ENCODE measurements around the gene BACH2. TPM values are rescaled to one million over a fixed set of nuclear protein-coding genes. Genes with fewer than 3 reads are reported as not detected.

The BACH2 gene
- total and polyA plus RNA-seq, 2 of the 8 experiments (the other 6 are each of a cell fraction or from before 2014, with no cell fraction given) = 1.9 to 5.9 TPM

- DNase-seq (ENCODE audit: low read depth in 1 of 2, low spot score in 2 of 2) (no peak), FAIRE-seq (no peak)
- no peaks in the 10 kb centered on the region for H3K79me1 ChIP-seq (ENCODE audit: low read depth, low read length)
- H4K5ac ChIP-seq (ENCODE audit: insufficient read length, low read depth, low read length) = no peak overlapping the region
- no peaks in the 10 kb centered on the region for H3K23me2 ChIP-seq (ENCODE audit: low read depth, low read length)
- no peak overlapping the region for H2BK15ac ChIP-seq (ENCODE audit: low read length)
- H3K4me3 ChIP-seq (ENCODE audit: extremely low read depth in 1 of 4, insufficient read depth in 2 of 4, low read depth in 3 of 4, low read length in 4 of 4) = no peak overlapping the region
- H3K27ac ChIP-seq (ENCODE audit: low read depth, low read length) = no peak overlapping the region
- H3K4me2 ChIP-seq (ENCODE audit: insufficient read depth in 1 of 2, low read depth in 2 of 2, low read length in 2 of 2) = no peak overlapping the region
- H4K8ac ChIP-seq (ENCODE audit: extremely low read depth, insufficient read depth, low read length) = no peak overlapping the region
- no peak overlapping the region for H3K56ac ChIP-seq (replicated peaks; ENCODE audit: insufficient read length, low read depth, low read length)
- H3K18ac ChIP-seq (ENCODE audit: extremely low read depth, low read length) = no peak overlapping the region
- CTCF ChIA-PET (ENCODE audit: partially characterized antibody) = no interaction called here
- no peaks in the 10 kb centered on the region for H3K36me3 ChIP-seq (ENCODE audit: control insufficient read depth in 2 of 4, insufficient read depth in 4 of 4, low read length in 3 of 4)
- H2AFZ ChIP-seq (ENCODE audit: low read length) = no peak overlapping the region
- H2BK12ac ChIP-seq (ENCODE audit: low read depth, low read length) = no peak overlapping the region
- H3K4ac ChIP-seq (replicated peaks; ENCODE audit: insufficient read length, low read depth, low read length) = no peak overlapping the region
- no peaks in the 10 kb centered on the region for H3K4me1 ChIP-seq (replicated peaks in 1 of 4; ENCODE audit: control insufficient read depth in 3 of 4, insufficient read depth in 4 of 4, low read length in 3 of 4)
- no peak overlapping the region for H2BK20ac ChIP-seq (ENCODE audit: low read length)
- no peak overlapping the region for H2BK120ac ChIP-seq (replicated peaks; ENCODE audit: low read depth, low read length)
- no peak overlapping the region for H2AK5ac ChIP-seq (ENCODE audit: low read depth, low read length)
- H3K9ac ChIP-seq (replicated peaks in 1 of 4; ENCODE audit: extremely low read depth in 1 of 4, low read depth in 3 of 4, low read length in 3 of 4) = no peak overlapping the region
- H3K23ac ChIP-seq (ENCODE audit: insufficient read length) = no peak overlapping the region
- no peaks in the 10 kb centered on the region for H3K9me3 ChIP-seq (ENCODE audit: insufficient read depth in 2 of 2, low read depth in 1 of 2, low read length in 1 of 2)
- H3K79me2 ChIP-seq (ENCODE audit: control insufficient read depth in 1 of 2, insufficient read depth in 2 of 2, low read length in 2 of 2) = no peaks in the 10 kb centered on the region
- H3K14ac ChIP-seq (ENCODE audit: insufficient read length) = no peak overlapping the region
- H4K20me1 ChIP-seq (replicated peaks in 1 of 2; ENCODE audit: control insufficient read depth in 1 of 2, insufficient read depth in 2 of 2, low read length in 2 of 2) = no peaks in the 10 kb centered on the region
- H2BK5ac ChIP-seq (ENCODE audit: low read depth, low read length) = no peak overlapping the region
- POLR2A ChIA-PET (ENCODE audit: partially characterized antibody) = no interaction called here
- H3K27me3 ChIP-seq (replicated peaks in 1 of 4; ENCODE audit: control insufficient read depth in 3 of 4, extremely low read depth in 1 of 4, insufficient read depth in 3 of 4, low read length in 3 of 4) = no peaks in the 10 kb centered on the region
- H4K91ac ChIP-seq (replicated peaks; ENCODE audit: insufficient read length, low read length) = no peak overlapping the region
- TF ChIP-seq TEAD4 (IDR thresholded peaks at IDR 0.05; ENCODE audit: low read depth, low read length) = no peak
- TF ChIP-seq BACH1 (IDR thresholded peaks at IDR 0.05; ENCODE audit: low read length) = no peak
- TF ChIP-seq POU5F1 (IDR thresholded peaks at IDR 0.05; ENCODE audit: low read depth, low read length) = no peak
- TF ChIP-seq POLR2A (IDR thresholded peaks at IDR 0.05; ENCODE audit: control extremely low read depth in 1 of 2, low read depth in 2 of 2, low read length in 2 of 2) = no peak
Measured at GRCh38 chr6:90249034-90249433, 47.6 kb downstream of the BACH2 start.
